ENCODE data around the gene TEAD4. TPM values are rescaled to one million over a fixed set of nuclear protein-coding genes. Genes with fewer than 3 reads are reported as not detected.

Gene TEAD4
- total RNA-seq, 1 donor: 15.2 TPM

DNA sequence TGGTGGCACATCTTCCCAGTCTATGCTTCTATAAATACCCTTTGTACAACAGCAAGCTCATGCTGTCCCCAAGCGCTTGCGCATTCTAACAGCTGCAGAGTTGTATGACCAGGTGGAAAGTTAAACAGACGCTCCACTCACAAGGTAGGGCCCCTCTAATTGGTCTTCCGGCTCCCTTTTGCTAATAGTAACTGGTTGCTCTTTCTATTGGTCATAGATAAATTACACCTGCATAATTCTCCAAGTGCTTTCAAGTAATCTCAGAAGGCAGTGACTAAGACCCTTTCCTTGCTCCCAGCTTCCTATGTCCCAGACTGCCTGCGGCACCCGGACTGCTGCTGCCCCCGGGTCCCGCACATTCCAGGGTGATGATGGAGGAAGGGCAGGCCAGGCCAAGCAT is 111.9 kb downstream of the TEAD4 start:
- peak; percentile 26 for DNase-seq (ENCODE audit: insufficient read length, low spot score, missing footprints)
- Histone ChIP-seq H3K9me3 (ENCODE audit: low read depth, low read length) (no peaks in the 10 kb centered on the region), H2AFZ (ENCODE audit: low read length) (no peak overlapping the region)

DNA sequence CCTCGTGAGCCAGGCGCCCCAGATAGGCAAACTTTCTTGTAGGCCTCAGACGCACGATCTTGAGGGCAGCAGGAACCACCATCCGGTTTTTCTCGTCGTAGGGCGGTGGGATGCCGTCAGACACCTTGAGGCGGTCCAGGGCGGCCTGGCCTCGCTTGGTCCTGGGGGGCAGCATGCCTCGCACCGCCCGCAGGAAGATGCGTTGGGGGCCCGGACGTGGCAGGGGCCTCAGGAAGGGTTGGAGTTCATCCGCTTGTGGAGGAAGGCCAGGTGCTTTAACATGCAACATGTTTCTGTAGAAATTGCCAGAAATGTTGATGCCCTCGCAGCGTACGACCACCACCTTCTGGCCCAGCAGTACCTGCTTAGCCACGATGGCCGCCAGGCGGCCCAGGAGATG is 112.5 kb downstream of the TEAD4 start:
- DNase-seq (ENCODE audit: insufficient read length, low spot score, missing footprints): no peak
- no peak overlapping the region for H3K4me3 ChIP-seq (ENCODE audit: insufficient read depth, low read length)
- H3K4me2 ChIP-seq (ENCODE audit: insufficient read depth, low read length): no peak overlapping the region
- H3K79me2 ChIP-seq (ENCODE audit: insufficient read depth, low read length): no peaks in the 10 kb centered on the region
- H3K27ac ChIP-seq (ENCODE audit: low read depth, low read length): no peak overlapping the region
- no peaks in the 10 kb centered on the region for H3K9me3 ChIP-seq (ENCODE audit: low read depth, low read length)
- H3K36me3 ChIP-seq (ENCODE audit: insufficient read depth, low read length): no peaks in the 10 kb centered on the region
- TF ChIP-seq CTCF (IDR thresholded peaks at IDR 0.05; ENCODE audit: extremely low read depth, low read depth, low read length): no peak
- no peaks in the 10 kb centered on the region for H4K20me1 ChIP-seq (ENCODE audit: insufficient read depth, low read length)
- H3K27me3 ChIP-seq (ENCODE audit: insufficient read depth, low read length): peaks cover 11% of the 10 kb centered on the region
- peaks cover 5% of the 10 kb centered on the region for H3K4me1 ChIP-seq (ENCODE audit: insufficient read depth, low read length)
- H2AFZ ChIP-seq (ENCODE audit: low read length): no peak overlapping the region

More for the DNA sequence above, 111.9 kb downstream of the TEAD4 start:
- TF ChIP-seq CTCF (IDR thresholded peaks at IDR 0.05; ENCODE audit: extremely low read depth, low read depth, low read length): no peak
- peaks cover 5% of the 10 kb centered on the region for H3K4me1 ChIP-seq (ENCODE audit: insufficient read depth, low read length)
- H3K27me3 ChIP-seq (ENCODE audit: insufficient read depth, low read length): peaks cover 11% of the 10 kb centered on the region
- no peaks in the 10 kb centered on the region for H3K36me3 ChIP-seq (ENCODE audit: insufficient read depth, low read length)
- H3K4me2 ChIP-seq (ENCODE audit: insufficient read depth, low read length): no peak overlapping the region
- no peak overlapping the region for H3K4me3 ChIP-seq (ENCODE audit: insufficient read depth, low read length)
- H4K20me1 ChIP-seq (ENCODE audit: insufficient read depth, low read length): no peaks in the 10 kb centered on the region
- no peak overlapping the region for H3K27ac ChIP-seq (ENCODE audit: low read depth, low read length)
- no peaks in the 10 kb centered on the region for H3K79me2 ChIP-seq (ENCODE audit: insufficient read depth, low read length)

- Histone ChIP-seq H3K9me3 (ENCODE audit: low read depth, low read length) (no peaks in the 10 kb centered on the region), H4K20me1 (ENCODE audit: insufficient read depth, low read length) (no peaks in the 10 kb centered on the region), H3K27ac (ENCODE audit: low read depth, low read length) (no peak overlapping the region), H3K36me3 (ENCODE audit: insufficient read depth, low read length) (no peaks in the 10 kb centered on the region), H3K4me3 (ENCODE audit: insufficient read depth, low read length) (no peak overlapping the region), H3K79me2 (ENCODE audit: insufficient read depth, low read length) (no peaks in the 10 kb centered on the region), H2AFZ (ENCODE audit: low read length) (peak overlapping the region; percentile 8), H3K27me3 (ENCODE audit: insufficient read depth, low read length) (no peaks in the 10 kb centered on the region), H3K4me1 (ENCODE audit: insufficient read depth, low read length) (peaks cover 9% of the 10 kb centered on the region), H3K4me2 (ENCODE audit: insufficient read depth, low read length) (peak overlapping the region; percentile 9)
- TF ChIP-seq CTCF (IDR thresholded peaks at IDR 0.05; ENCODE audit: extremely low read depth, low read depth, low read length): peak; percentile 100
- peak; percentile 97 for DNase-seq (ENCODE audit: insufficient read length, low spot score, missing footprints)
Measured at GRCh38 chr12:3073438-3074250, 114.4 kb downstream of the TEAD4 start.

GRCh38 chr12:3075315-3075714 is 116.1 kb downstream of the TEAD4 start:
- Histone ChIP-seq H3K36me3 (ENCODE audit: insufficient read depth, low read length) (no peaks in the 10 kb centered on the region), H3K4me1 (ENCODE audit: insufficient read depth, low read length) (peaks cover 9% of the 10 kb centered on the region), H3K27ac (ENCODE audit: low read depth, low read length) (no peak overlapping the region), H3K9me3 (ENCODE audit: low read depth, low read length) (no peaks in the 10 kb centered on the region), H3K27me3 (ENCODE audit: insufficient read depth, low read length) (no peaks in the 10 kb centered on the region), H2AFZ (ENCODE audit: low read length) (no peak overlapping the region), H3K4me2 (ENCODE audit: insufficient read depth, low read length) (no peak overlapping the region), H4K20me1 (ENCODE audit: insufficient read depth, low read length) (no peaks in the 10 kb centered on the region), H3K4me3 (ENCODE audit: insufficient read depth, low read length) (no peak overlapping the region), H3K79me2 (ENCODE audit: insufficient read depth, low read length) (no peaks in the 10 kb centered on the region)
- no peak for TF ChIP-seq CTCF (IDR thresholded peaks at IDR 0.05; ENCODE audit: extremely low read depth, low read depth, low read length)
- no peak for DNase-seq (ENCODE audit: insufficient read length, low spot score, missing footprints)

Data from osteoblast (primary cell).